Natural killer cell treated with Interleukin-12 subunit alpha and Interleukin-12 subunit beta and Interleukin-15 and Interleukin-18, amount 100 ng/mL, for 72 hours (primary cell): ENCODE results near the gene PSME4. TPM values are rescaled to one million over a fixed set of nuclear protein-coding genes. Genes with fewer than 3 reads are reported as not detected.
"Not testable (repeated sequence)": the region's sequence is repeated elsewhere in the genome, so short reads cannot be mapped to it uniquely, and the experiment has no call there.

Experiments
- ATAC-seq, 2 donors: fragments of 150-1000 bp; cut with Tn5 transposase in 1 of 2; sonication (Bioruptor Pico), chemical (Tn5 transposase) in 1 of 2; 2 replicates each; pipeline ENCODE4 v1.10.0; 2021
- DNase-seq: peaks from one replicate; pipeline ENCODE4 v3.0.0; 2022; ENCODE audit warnings: low spot score
- H3K27ac Mint-ChIP-seq, 2 donors: 1 replicate in 1 of 2; 2 replicates in 1 of 2; pipeline ENCODE4 v1.8.0; 2022; ENCODE audit warnings: mixed read lengths in 2 of 2, mild to moderate bottlenecking in 1 of 2, moderate library complexity in 1 of 2
- H3K27me3 Mint-ChIP-seq, 2 donors: 1 replicate in 1 of 2; 2 replicates in 1 of 2; pipeline ENCODE4 v1.8.0; 2022; ENCODE audit warnings: mixed read lengths in 2 of 2
- H3K36me3 Mint-ChIP-seq: one replicate; pipeline ENCODE4 v1.8.0; 2022; ENCODE audit warnings: mixed read lengths
- H3K4me1 Mint-ChIP-seq, 2 donors: 1 replicate in 1 of 2; 2 replicates in 1 of 2; pipeline ENCODE4 v1.8.0; 2022; ENCODE audit warnings: low read depth in 2 of 2, mixed read lengths in 2 of 2, mild to moderate bottlenecking in 1 of 2
- H3K4me3 Mint-ChIP-seq: one replicate; pipeline ENCODE4 v1.8.0; 2022; ENCODE audit warnings: mixed read lengths
- H3K9me3 Mint-ChIP-seq: 2 replicates; pipeline ENCODE4 v1.8.0; 2022; ENCODE audit warnings: mixed read lengths
- total RNA-seq, 2 donors: library from RNA; stranded (reverse); gene quantifications; one replicate each; pipeline ENCODE4 v1.2.3, GENCODE V29; 2022

PSME4 gene
- total RNA-seq, 2 donors from 2014 or later, result 64.9 to 85.0 TPM

- no peak within 1 kb of the TSS for H3K27ac Mint-ChIP-seq
- H3K27me3 Mint-ChIP-seq, result no peaks in the 10 kb centered on the region
- no peaks in the 10 kb centered on the region for H3K9me3 Mint-ChIP-seq
- H3K4me1 Mint-ChIP-seq, result no peaks in the 10 kb centered on the region
- DNase-seq (no peak), ATAC-seq (peak; percentile 28 to 36)
- no peak within 1 kb of the TSS for H3K4me3 Mint-ChIP-seq
- peaks cover 5% of the 10 kb centered on the region for H3K36me3 Mint-ChIP-seq
These were observed 111.3 kb downstream of the PSME4 start, which contains the start of gene GPR75 for GRCh38 chr2:53859206-53860181. TSS of gene GPR75 (minus strand) at chr2:53859967. CDS start at chr2:53854756, 5,211 bp downstream.

DNA sequence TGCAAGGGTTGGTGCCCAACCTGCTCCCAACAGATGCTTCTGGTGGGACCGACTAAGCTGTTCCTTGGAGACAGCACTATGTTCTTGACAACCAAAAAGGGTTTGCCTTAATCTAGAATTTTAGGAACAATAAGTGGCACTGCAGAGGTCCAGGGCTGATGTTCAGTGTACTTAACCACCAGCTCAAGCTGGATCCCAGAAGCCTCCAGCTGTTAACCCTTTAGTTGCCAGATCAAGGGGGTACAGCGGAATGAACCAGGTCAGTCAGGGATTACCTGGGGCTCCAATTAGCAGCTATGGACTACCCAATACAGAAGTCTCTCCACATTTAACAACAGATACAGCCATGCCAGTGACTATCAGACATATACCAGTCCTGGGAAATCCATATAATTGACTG lies 114.5 kb downstream of the PSME4 start:
- Mint-ChIP-seq H3K4me3 (no peak overlapping the region), H3K27me3 (no peaks in the 10 kb centered on the region)

DNA sequence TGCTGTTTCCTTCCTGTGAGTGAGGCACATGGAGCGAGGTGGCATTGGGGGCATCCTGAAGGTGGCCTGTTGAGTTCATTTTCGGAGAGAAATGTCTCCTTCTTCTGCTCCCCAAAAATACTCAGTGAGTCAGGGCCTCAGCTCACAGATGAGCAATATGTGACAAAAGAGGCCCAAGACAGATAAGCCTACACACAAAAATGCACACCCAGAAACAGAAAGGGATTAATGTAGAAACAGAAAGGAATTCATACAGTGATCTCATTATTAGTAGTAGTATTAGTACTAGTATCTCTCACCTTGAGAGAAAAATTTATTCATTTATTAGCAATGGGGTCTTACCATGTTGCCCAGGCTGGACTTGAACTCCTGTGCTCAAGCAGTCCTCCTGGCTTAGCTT lies 116.1 kb downstream of the PSME4 start:
- no peaks in the 10 kb centered on the region for H3K9me3 Mint-ChIP-seq
- peak overlapping the region in 1 of 2 donors; percentile 3 for H3K27ac Mint-ChIP-seq
- H3K27me3 Mint-ChIP-seq, result no peaks in the 10 kb centered on the region
- peaks cover 5% of the 10 kb centered on the region for H3K36me3 Mint-ChIP-seq
- H3K4me3 Mint-ChIP-seq, result no peak overlapping the region
- no peaks in the 10 kb centered on the region for H3K4me1 Mint-ChIP-seq
- DNase-seq, result no peak
- peak in 1 of 2 donors; percentile 18 for ATAC-seq

More for the DNA sequence above, 114.5 kb downstream of the PSME4 start:
- ATAC-seq, result no peak
- H3K27ac Mint-ChIP-seq, result no peak overlapping the region
- peaks cover 5% of the 10 kb centered on the region for H3K36me3 Mint-ChIP-seq
- H3K9me3 Mint-ChIP-seq, result no peaks in the 10 kb centered on the region
- no peak for DNase-seq
- H3K4me1 Mint-ChIP-seq, result no peaks in the 10 kb centered on the region

DNA sequence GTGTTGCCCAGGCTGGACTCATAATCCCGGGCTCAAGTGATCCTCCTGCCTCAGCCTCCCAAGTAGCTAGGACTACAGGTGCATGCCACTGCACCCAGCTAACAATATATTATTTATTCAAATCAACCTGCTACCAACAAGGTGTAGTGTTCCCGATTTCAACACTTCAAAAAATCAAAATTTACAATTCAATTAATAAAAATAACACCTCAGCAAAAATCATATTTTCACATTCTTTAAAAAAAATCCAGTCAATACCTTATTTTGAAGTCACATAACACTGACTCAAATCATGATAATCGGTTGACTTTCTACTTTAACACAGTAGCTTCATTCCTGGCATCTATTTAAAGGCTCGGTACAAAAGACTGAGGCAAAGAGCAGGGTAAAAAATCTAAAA lies 118.3 kb downstream of the PSME4 start:
- H3K4me1 Mint-ChIP-seq, result no peaks in the 10 kb centered on the region

DNA sequence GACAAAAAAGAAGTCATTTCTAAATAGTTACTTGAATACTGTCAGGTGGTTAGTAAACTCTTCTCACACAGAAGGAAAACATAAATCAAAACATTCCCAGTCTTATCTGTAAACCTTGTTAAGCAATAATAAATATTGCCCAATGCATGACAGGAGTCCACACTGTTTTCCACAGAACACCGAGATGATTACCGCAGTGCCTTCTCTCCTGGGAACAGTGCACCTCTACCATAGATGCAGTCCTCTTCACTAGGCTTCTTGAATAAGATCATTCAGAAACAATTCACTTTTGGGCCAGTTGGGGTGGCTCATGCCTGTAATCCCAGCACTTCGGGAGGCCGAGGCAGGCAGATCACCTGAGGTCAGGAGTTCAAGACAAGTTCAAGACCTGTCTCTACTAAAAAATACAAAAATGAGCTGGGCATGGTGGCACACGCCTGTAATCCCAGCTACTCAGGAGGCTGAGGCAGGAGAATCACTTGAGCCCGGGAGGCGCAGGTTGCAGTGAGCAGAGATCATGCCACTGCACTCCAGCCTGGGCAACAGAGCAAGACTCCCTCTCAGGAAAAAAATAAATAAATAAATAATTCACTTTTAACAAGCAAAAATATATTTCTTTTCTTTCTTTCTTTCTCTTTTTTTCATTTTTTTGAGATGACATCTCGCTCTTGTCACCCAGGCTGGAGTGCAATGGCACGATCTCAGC lies 119.6 kb downstream of the PSME4 start:
- not testable (repeated sequence) for H3K27me3 Mint-ChIP-seq, H3K9me3 Mint-ChIP-seq, DNase-seq, ATAC-seq, H3K27ac Mint-ChIP-seq, H3K4me3 Mint-ChIP-seq, H3K4me1 Mint-ChIP-seq, H3K36me3 Mint-ChIP-seq

More for the DNA sequence above, 118.3 kb downstream of the PSME4 start:
- H3K36me3 Mint-ChIP-seq, result no peaks in the 10 kb centered on the region
- H3K4me3 Mint-ChIP-seq, result no peak overlapping the region
- no peak for DNase-seq
- H3K9me3 Mint-ChIP-seq, result no peaks in the 10 kb centered on the region
- no peaks in the 10 kb centered on the region for H3K27me3 Mint-ChIP-seq
- H3K27ac Mint-ChIP-seq, result no peak overlapping the region
- no peak for ATAC-seq

DNA sequence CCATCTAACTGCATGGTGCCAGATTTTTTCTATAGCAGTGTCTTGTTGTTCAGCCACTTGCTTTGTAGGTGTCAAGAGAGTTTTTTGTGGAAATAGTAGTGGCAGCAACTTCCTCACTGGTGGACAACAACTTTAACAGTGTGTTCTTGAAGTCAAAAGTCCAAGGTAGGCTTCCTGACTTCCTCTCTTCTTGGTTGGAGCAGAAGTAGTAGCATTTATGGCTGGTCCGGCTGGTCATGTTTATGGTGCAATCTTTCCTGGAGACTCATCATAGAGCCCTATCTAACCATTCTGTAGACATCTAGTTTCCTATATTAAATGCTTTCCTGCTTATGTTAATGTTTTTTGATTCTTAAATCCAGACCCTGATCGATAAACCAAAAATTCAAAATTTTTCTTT lies 122.7 kb downstream of the PSME4 start:
- Mint-ChIP-seq H3K9me3 (no peaks in the 10 kb centered on the region), H3K4me1 (peaks cover 0 to 2% of the 10 kb centered on the region in 2 donors), H3K27ac (no peak overlapping the region), H3K27me3 (no peaks in the 10 kb centered on the region), H3K36me3 (no peaks in the 10 kb centered on the region), H3K4me3 (no peak overlapping the region)
- ATAC-seq (no peak), DNase-seq (no peak)

DNA sequence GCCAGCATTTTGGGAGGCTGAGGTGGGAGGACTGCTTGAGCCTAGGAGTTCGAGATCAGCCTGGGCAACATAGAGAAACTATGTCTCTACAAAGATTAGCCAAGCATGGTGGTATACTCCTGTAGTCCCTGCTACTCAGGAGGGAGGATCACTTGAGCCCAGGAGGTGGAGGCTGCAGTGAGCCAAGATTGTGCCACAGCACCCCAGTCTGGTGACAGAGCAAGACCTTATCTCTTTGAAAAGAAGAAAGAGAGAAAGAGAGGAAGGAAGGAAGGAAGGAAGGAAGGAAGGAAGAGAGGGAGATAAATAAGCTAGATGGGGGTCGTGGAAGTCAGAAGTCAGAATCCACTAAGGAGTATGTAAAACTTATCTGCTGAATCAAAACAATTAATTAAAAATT lies 127.2 kb downstream of the PSME4 start:
- ATAC-seq (no peak), DNase-seq (no peak)
- H3K36me3 Mint-ChIP-seq, result no peaks in the 10 kb centered on the region
- H3K27ac Mint-ChIP-seq, result no peak overlapping the region
- H3K27me3 Mint-ChIP-seq, result no peaks in the 10 kb centered on the region
- no peaks in the 10 kb centered on the region for H3K9me3 Mint-ChIP-seq
- peaks cover 0 to 10% of the 10 kb centered on the region in 2 donors for H3K4me1 Mint-ChIP-seq
- no peak overlapping the region for H3K4me3 Mint-ChIP-seq

DNA sequence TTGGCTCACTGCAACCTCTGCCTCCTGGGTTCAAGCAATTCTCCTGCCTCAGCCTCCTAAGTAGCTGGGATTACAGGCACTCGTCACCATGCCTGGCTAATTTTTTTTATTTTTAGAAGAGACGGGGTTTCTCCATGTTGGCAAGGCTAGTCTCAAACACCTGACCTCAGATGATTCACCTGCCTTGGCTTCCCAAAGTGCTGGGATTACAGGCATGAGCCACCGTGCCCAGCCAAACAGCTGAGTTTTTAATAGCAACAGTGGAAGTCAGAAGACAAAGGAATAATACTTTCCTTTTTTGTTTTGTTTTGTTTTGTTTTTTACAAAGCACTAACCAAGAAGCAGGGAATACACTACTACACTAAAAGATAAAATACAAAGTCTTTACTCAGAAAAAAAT lies 127.9 kb downstream of the PSME4 start:
- Mint-ChIP-seq H3K27me3 (no peaks in the 10 kb centered on the region), H3K4me3 (no peak overlapping the region), H3K4me1 (peaks cover 0 to 10% of the 10 kb centered on the region in 2 donors), H3K9me3 (no peaks in the 10 kb centered on the region), H3K27ac (no peak overlapping the region), H3K36me3 (no peaks in the 10 kb centered on the region)
- no peak for ATAC-seq
- no peak for DNase-seq

DNA sequence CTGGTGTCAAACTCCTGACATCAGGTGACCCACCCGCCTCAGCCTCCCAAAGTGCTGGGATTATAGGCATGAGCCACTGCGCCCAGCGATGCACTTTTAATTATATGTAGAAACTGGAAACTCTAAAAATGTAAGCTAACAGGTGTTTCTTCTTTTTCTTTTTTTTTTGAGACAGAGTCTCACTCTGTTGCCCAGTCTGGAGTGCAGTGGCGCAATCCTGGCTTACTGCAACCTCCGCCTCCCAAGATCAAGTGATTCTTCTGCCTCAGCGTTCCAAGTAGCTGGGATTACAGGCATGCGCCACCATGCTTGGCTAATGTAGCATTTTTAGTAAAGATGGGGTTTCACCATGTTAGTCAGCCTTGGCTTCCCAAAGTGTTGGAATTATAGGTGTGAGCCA lies 129.1 kb downstream of the PSME4 start:
- not testable (repeated sequence) for H3K9me3 Mint-ChIP-seq, DNase-seq

DNA sequence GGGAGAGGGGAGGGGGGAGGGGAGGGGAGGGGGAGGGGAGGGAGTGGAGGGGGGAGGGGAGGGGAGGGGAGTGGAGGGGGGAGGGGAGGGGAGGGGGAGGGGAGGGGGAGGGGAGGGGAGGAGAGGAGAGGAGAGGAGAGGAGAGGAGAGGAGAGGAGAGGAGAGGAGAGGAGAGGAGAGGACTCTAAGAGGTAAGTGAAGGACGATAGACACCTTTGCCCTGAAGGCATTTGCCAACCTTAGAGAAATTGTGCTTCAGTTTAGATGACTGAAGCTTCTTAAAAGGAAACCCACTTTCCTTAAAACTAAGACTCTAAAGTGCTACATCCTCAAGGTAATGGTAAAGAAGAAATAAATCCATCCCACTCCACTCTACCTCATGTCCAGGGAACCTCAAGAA lies 130.2 kb downstream of the PSME4 start:
- DNase-seq (no peak), ATAC-seq (no peak)
- Mint-ChIP-seq H3K4me1 (peaks cover 0 to 10% of the 10 kb centered on the region in 2 donors), H3K27me3 (no peaks in the 10 kb centered on the region), H3K27ac (no peak overlapping the region), H3K4me3 (no peak overlapping the region), H3K9me3 (no peaks in the 10 kb centered on the region), H3K36me3 (no peaks in the 10 kb centered on the region)

More for the DNA sequence above, 129.1 kb downstream of the PSME4 start:
- H3K36me3 Mint-ChIP-seq, H3K27ac Mint-ChIP-seq, H3K27me3 Mint-ChIP-seq, H3K4me3 Mint-ChIP-seq, ATAC-seq: not testable (repeated sequence)
- peaks cover 0 to 10% of the 10 kb centered on the region in 2 donors for H3K4me1 Mint-ChIP-seq

DNA sequence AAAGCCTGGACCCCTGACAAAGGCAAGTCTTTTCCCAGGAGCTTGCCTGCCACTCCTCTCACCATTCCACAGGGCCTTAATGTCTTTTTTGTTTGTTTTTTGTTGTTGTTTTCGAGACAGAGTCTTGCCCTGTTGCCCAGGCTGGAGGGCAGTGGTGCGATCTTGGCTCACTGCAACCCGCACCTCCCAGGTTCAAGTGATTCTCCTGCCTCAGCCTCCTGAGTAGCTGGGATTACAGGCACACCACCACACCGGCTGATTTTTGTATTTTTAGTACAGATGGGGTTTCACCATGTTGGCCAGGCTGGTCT lies 140.9 kb downstream of the PSME4 start:
- H3K9me3 Mint-ChIP-seq, ATAC-seq, H3K36me3 Mint-ChIP-seq, DNase-seq, H3K4me3 Mint-ChIP-seq, H3K27ac Mint-ChIP-seq, H3K27me3 Mint-ChIP-seq, H3K4me1 Mint-ChIP-seq: not testable (repeated sequence)

DNA sequence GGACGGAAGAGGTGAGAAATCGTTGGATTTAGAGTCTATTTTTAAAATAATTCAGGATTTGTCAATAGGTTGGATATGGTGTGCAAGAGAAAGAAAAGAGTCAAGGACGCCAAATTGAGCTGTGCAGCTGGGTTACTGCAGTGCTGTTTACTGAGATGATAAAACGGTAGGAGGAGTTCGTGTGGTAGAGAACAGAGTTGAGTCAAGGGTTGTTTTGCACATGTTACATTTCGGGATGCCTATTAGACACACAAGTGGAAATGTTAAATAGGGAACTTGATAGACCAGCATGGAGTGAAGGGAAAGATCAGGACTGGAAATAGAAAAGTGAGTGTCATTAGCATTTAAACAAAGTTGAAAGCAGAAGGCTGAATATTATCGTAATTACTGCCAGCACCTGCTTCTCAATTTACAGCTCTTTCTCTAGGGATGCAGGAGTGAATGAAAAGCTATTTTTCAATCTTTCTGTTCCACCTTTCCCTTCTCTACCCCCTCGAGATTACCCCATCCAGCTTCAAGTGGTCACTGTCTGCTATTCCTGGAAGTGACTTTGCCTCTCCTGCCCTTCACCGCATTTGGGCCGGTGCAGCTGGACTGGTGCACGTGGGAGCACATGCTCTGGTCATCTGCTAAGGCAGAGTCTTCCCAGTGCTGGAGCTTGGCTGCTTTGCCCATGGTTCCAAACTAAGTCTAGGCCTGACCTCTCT lies 141.4 kb downstream of the PSME4 start:
- Mint-ChIP-seq H3K27ac (no peak overlapping the region), H3K27me3 (no peaks in the 10 kb centered on the region), H3K36me3 (no peaks in the 10 kb centered on the region), H3K9me3 (no peaks in the 10 kb centered on the region), H3K4me3 (no peak overlapping the region), H3K4me1 (no peaks in the 10 kb centered on the region)
- DNase-seq (no peak), ATAC-seq (no peak)

DNA sequence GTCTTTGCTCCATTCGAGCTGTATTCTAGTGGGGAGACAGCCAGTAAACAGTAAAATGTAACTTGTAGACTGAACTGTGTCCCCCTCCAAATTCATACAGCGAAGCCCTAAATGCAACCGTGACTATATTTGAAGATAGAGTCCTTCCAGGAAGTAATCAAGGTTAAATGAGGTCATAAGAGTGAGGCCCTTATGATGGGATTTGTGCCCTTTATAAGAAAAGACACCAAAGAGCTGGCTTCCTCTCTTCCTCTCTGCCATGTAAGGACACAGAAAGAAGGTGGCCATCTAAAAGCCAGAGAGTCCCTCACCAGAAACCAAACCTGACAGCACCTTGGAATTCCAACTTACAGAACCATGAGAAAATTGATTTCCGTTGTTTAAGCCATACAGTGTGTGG lies 142.5 kb downstream of the PSME4 start:
- ATAC-seq (no peak), DNase-seq (no peak)
- no peaks in the 10 kb centered on the region for H3K27me3 Mint-ChIP-seq
- no peaks in the 10 kb centered on the region for H3K9me3 Mint-ChIP-seq
- H3K4me3 Mint-ChIP-seq, result no peak overlapping the region
- H3K36me3 Mint-ChIP-seq, result no peaks in the 10 kb centered on the region
- H3K27ac Mint-ChIP-seq, result no peak overlapping the region
- H3K4me1 Mint-ChIP-seq, result no peaks in the 10 kb centered on the region
